Measurements from ENCODE around the gene GSS. TPM values are rescaled to one million over a fixed set of nuclear protein-coding genes. Genes with fewer than 3 reads are reported as not detected.

Gene GSS
- 10 to 100 TPM; 23.2 to 25.5 TPM for total RNA-seq
- long read RNA-seq, donor 1, transcript GSS-201 (13 exons, 1,919 nt): major isoform, 12 of 18 reads
- long read RNA-seq, donor 1, partial matches to known transcripts: 2 of 18 reads
- long read RNA-seq, donor 1, other reads (novel, unspliced or antisense): 4 of 18 reads
- long read RNA-seq, donor 2, transcript GSS-201 (13 exons, 1,919 nt): major isoform, 133 of 195 reads
- long read RNA-seq, donor 2, partial matches to known transcripts: 21 of 195 reads
- long read RNA-seq, donor 2, other reads (novel, unspliced or antisense): 38 of 195 reads

GRCh38 chr20:34955231-34956040 lies at the start of gene GSS, which contains the start of gene MYH7B:
GSS (minus strand) TSS chr20:34955806; CDS start chr20:34951852, 3,954 bp downstream.
MYH7B (plus strand) TSS chr20:34955868; CDS start chr20:34978006, 22,138 bp downstream.
- peak; percentile 100 for DNase-seq (ENCODE audit: low spot score)
- intact Hi-C loops (cut with DNase I): loop anchor here in 1 of 2 donors (2.0 kb wide), 1 partner anchor 81 kb away; no protein-coding TSS in a partner anchor

DNA sequence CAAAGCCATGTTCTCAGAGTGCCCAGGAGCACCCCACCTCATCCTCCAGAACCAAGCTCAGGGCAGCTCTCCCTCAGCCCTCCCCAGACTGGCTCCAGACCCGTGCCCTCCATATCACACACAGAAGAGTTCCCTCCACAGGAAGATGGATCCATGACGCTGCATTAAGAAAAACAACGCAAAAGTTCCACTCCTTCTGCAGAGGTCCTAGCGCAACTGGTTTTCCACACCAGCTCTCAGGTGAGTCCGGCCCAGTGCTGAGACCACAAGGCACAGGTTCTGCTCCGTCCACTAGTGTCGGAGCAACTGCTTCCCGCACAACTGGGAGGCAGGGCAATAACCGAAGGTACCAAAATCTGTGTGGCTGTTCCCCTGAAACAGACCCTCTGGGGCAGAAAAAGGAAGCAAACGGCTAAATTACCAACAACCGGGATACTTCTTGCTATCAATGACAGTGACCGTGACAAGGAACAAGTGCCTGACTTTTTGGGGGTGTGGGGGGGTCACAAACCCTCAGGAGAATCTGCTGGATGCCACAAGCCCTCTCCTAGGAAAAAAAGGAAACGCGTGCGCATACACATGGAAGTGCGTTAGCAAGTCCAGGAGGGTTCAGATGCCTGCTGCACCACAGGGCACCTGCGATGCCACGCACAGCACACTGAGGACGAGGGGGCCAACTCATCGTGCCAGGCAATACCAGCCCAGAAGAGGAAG lies 49.3 kb upstream of the GSS start:
- DNase-seq (ENCODE audit: low spot score): peak; percentile 40
- intact Hi-C loops (cut with DNase I): no loop called here

GRCh38 chr20:35004051-35004725 lies 48.6 kb upstream of the GSS start:
- DNase-seq (ENCODE audit: low spot score): peak; percentile 66
- intact Hi-C loops (cut with DNase I): no loop called here

DNA sequence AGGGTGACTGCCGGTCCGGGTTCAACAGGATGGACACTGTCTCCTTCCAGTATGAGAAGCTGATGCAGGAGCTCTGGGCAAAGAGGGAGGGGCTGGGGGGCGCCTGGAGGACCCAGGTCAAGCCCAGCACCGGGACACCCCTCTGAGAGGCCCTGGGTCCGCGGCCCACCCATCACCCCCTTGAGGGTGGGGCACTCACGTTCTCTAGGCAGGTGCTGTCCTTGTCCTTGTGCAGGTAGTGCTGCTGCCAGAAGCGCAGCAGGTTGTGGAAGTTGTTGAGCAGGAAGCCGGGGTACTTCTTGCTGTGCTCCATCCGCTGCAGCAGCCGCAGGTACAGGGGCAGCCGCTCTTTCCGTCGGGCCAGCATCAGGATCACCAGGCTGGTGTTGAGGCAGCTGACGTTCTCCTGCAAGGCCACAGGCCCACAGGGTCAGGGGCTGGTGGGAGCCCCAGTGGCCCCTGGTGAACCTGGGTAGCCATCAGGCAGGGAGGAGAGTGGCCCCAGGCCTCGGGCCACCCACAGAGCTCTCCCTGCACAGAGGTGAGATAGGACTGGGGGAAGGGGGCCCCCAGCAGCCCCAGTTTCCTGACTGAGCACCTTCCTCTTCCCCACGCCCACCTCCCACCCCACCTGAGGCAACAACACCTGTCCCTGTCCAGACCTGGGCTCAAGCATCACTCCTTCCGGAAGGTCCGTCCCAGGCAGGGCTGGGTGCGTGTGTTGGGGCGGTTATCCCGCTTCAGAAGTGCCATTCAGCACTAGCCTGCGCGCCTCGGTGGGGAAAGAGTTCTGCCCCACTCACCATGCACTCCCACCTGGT lies 47.8 kb upstream of the GSS start:
- DNase-seq (ENCODE audit: low spot score): peak; percentile 72
- intact Hi-C loops (cut with DNase I): no loop called here

- intact Hi-C loops (cut with DNase I): no loop called here
- peak; percentile 62 for DNase-seq (ENCODE audit: low spot score)
Observed at GRCh38 chr20:35002426-35003210, 47.0 kb upstream of the GSS start.

GRCh38 chr20:35001596-35002362 lies 46.2 kb upstream of the GSS start:
- no peak for DNase-seq (ENCODE audit: low spot score)

DNA sequence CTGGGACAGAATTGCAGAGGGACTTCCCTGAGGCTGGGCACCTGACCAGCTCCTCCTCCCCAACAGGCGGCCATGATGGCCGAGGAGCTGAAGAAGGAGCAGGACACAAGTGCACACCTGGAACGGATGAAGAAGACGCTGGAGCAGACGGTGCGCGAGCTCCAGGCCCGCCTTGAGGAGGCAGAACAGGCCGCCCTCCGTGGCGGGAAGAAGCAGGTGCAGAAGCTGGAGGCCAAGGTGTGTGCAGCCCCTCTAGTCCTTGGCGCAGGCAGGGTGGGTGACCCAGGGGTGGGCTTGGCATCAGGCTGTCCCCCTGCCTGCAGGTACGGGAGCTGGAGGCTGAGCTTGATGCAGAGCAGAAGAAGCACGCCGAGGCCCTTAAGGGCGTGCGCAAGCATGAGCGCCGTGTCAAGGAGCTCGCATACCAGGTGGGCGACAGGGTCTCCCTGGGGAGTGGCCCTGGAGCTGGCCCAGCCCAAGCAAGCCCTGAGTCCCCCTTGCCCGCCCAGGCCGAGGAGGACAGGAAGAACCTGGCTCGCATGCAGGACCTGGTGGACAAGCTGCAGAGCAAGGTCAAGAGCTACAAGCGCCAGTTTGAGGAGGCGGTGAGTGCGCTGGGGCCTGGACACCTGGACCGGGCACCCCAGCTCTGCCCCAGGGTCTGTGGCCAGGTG lies 45.5 kb upstream of the GSS start:
- intact Hi-C loops (cut with DNase I): no loop called here
- no peak for DNase-seq (ENCODE audit: low spot score)

More at GRCh38 chr20:35001596-35002362, 46.2 kb upstream of the GSS start:
- intact Hi-C loops (cut with DNase I): no loop called here

- DNase-seq (ENCODE audit: low spot score): no peak
- intact Hi-C loops (cut with DNase I): no loop called here
Observed at GRCh38 chr20:35000311-35000921, 44.8 kb upstream of the GSS start.

- no peak for DNase-seq (ENCODE audit: low spot score)
- intact Hi-C loops (cut with DNase I): loop anchor here in 1 of 2 donors (5.0 kb wide), 1 partner anchor 1333 kb away; no protein-coding TSS in a partner anchor
Observed at GRCh38 chr20:34999782-35000181, 44.2 kb upstream of the GSS start.

- intact Hi-C loops (cut with DNase I): loop anchor here in 1 of 2 donors (5.0 kb wide), 1 partner anchor 1333 kb away; no protein-coding TSS in a partner anchor
- DNase-seq (ENCODE audit: low spot score): no peak
Observed at GRCh38 chr20:34999021-34999451, 43.4 kb upstream of the GSS start.

- intact Hi-C loops (cut with DNase I): loop anchor here in 1 of 2 donors (5.0 kb wide), 1 partner anchor 1334 kb away; no protein-coding TSS in a partner anchor
- DNase-seq (ENCODE audit: low spot score): no peak
Observed at GRCh38 chr20:34998331-34998950, 42.8 kb upstream of the GSS start.

DNA sequence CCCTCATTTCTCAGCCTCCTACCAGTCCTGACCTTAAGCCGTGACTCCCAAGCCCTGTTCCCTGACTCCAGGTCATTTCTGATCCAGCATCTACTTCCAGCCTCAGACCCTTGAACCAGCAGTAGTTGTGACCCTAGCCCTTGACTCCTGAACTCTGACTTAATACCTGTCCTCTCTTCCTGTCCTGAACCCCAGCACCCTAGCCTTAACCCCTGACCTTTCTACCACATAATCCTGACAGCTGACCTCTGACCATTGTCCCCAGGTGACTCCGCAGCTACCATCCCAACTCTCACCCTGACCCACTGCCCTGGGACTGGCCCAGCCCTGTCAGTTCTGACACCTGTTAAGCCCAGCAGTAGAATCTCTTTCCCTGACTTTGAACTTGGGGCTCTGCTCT lies 42.2 kb upstream of the GSS start:
- intact Hi-C loops (cut with DNase I): loop anchor here in 1 of 2 donors (5.0 kb wide), 1 partner anchor 1335 kb away; no protein-coding TSS in a partner anchor
- DNase-seq (ENCODE audit: low spot score): no peak

- no peak for DNase-seq (ENCODE audit: low spot score)
- intact Hi-C loops (cut with DNase I): loop anchor here in 1 of 2 donors (5.0 kb wide), 1 partner anchor 1335 kb away; no protein-coding TSS in a partner anchor
Observed at GRCh38 chr20:34997131-34997561, 41.5 kb upstream of the GSS start.

- intact Hi-C loops (cut with DNase I): loop anchor here in 1 of 2 donors (5.0 kb wide), 1 partner anchor 1336 kb away; no protein-coding TSS in a partner anchor
- no peak for DNase-seq (ENCODE audit: low spot score)
Observed at GRCh38 chr20:34996243-34997028, 40.8 kb upstream of the GSS start.
